ENCODE measurements around the gene FAM222A.

The FAM222A gene
- total RNA-seq: 4.3 to 13.9 (median 8.0) reads per million in 4 experiments

- DNase-seq: peak; percentile 96
These were observed at the start of gene FAM222A for GRCh38 chr12:109713187-109714070. TSS of gene FAM222A (plus strand) at chr12:109713825. CDS start at chr12:109744147, 30,322 bp downstream.

- no peak for DNase-seq
These were observed 49.2 kb upstream of the FAM222A start for GRCh38 chr12:109664402-109664801.

GRCh38 chr12:109666068-109666467, 47.6 kb upstream of the FAM222A start:
- DNase-seq: no peak

- no peak for DNase-seq
These were observed 42.9 kb upstream of the FAM222A start for GRCh38 chr12:109670731-109671130.

GRCh38 chr12:109671502-109671901, 42.1 kb upstream of the FAM222A start:
- no peak for DNase-seq

- DNase-seq: no peak
These were observed 40.2 kb upstream of the FAM222A start for GRCh38 chr12:109673379-109673778.

GRCh38 chr12:109673884-109674283, 39.7 kb upstream of the FAM222A start:
- no peak for DNase-seq

GRCh38 chr12:109675411-109675810, 38.2 kb upstream of the FAM222A start:
- no peak for DNase-seq

GRCh38 chr12:109677279-109677691, 36.3 kb upstream of the FAM222A start:
- DNase-seq: no peak

- no peak for DNase-seq
These were observed 34.9 kb upstream of the FAM222A start for GRCh38 chr12:109678719-109679118.

- no peak for DNase-seq
These were observed 33.9 kb upstream of the FAM222A start for GRCh38 chr12:109679501-109680263.

- DNase-seq: no peak
These were observed 33.2 kb upstream of the FAM222A start for GRCh38 chr12:109680264-109681005.

GRCh38 chr12:109681986-109682707, 31.5 kb upstream of the FAM222A start:
- DNase-seq: no peak

- no peak for DNase-seq
These were observed 30.9 kb upstream of the FAM222A start for GRCh38 chr12:109682708-109683060.

GRCh38 chr12:109683316-109683715, 30.3 kb upstream of the FAM222A start:
- DNase-seq: no peak

- DNase-seq: no peak
These were observed 27.8 kb upstream of the FAM222A start for GRCh38 chr12:109685574-109686447.

GRCh38 chr12:109686523-109686922, 27.1 kb upstream of the FAM222A start:
- no peak for DNase-seq

- no peak for DNase-seq
These were observed 26.4 kb upstream of the FAM222A start for GRCh38 chr12:109687250-109687649.

GRCh38 chr12:109689426-109689825, 24.2 kb upstream of the FAM222A start:
- no peak for DNase-seq

GRCh38 chr12:109693160-109693559, 20.5 kb upstream of the FAM222A start:
- no peak for DNase-seq
